Upper lobe of left lung (tissue), 4 donors: ENCODE measurements around the gene PURB.

ENCODE experiments used
- EP300 ChIP-seq, 4 donors: sonication (generic); formaldehyde crosslinking; IDR thresholded peaks; one replicate each; pipeline ENCODE4 v1.5.1; 2017; ENCODE audit warnings: antibody characterized with exemption in 4 of 4, control low read depth in 2 of 4
- POLR2A ChIP-seq, 4 donors: fragments of 450-650 bp; IDR thresholded peaks; one replicate each; pipeline ENCODE4 v1.5.1; 2016 to 2017; ENCODE audit warnings: antibody characterized with exemption in 4 of 4, mild to moderate bottlenecking in 2 of 4
- TF ChIP-seq, protein P1 (sequence below), 6 experiments: fragments of 450-650 bp in 4 of 6; fragments of 200-600 bp in 2 of 6; sonication (generic) in 2 of 6; IDR thresholded peaks; one replicate each; pipeline ENCODE4 v1.5.1; 2016 to 2019; ENCODE audit warnings: antibody characterized with exemption in 6 of 6

DNA sequence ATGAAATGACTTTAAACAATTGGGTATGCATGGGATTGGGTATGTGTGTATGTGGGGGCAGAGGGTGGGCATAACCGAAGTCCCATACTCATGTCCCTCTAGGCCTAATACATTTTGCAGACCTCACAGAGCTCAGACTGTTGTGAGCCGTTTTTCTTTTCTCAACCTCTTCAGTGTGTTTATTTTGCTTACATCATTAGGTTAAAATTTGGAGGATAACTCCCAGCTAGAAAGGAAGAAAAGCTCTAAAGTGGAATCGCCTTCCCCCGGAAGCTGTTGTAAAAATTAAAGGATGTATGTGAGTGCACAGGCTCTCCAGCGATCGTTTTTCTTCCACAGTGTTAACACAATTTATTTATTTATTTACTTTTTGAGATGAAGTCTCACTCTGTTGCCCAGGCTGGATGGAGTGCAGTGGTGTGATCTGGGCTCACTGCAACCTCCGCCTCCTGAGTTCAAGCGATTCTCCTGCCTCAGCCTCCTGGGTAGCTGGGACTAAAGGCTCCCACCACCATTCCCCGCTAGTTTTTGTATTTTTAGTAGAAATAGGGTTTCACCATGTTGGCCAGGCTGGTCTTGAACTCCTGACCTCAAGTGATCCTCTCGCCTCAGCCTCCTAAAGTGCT lies 36.0 kb downstream of the PURB start:
- TF ChIP-seq EP300 (IDR thresholded peaks at IDR 0.05) (no peak), POLR2A (IDR thresholded peaks at IDR 0.05) (no peak)
- TF ChIP-seq, protein P1, sequence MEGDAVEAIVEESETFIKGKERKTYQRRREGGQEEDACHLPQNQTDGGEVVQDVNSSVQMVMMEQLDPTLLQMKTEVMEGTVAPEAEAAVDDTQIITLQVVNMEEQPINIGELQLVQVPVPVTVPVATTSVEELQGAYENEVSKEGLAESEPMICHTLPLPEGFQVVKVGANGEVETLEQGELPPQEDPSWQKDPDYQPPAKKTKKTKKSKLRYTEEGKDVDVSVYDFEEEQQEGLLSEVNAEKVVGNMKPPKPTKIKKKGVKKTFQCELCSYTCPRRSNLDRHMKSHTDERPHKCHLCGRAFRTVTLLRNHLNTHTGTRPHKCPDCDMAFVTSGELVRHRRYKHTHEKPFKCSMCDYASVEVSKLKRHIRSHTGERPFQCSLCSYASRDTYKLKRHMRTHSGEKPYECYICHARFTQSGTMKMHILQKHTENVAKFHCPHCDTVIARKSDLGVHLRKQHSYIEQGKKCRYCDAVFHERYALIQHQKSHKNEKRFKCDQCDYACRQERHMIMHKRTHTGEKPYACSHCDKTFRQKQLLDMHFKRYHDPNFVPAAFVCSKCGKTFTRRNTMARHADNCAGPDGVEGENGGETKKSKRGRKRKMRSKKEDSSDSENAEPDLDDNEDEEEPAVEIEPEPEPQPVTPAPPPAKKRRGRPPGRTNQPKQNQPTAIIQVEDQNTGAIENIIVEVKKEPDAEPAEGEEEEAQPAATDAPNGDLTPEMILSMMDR (IDR thresholded peaks at IDR 0.05), result no peak
